ENCODE measurements around the gene ARHGAP32.

The ARHGAP32 gene

DNA sequence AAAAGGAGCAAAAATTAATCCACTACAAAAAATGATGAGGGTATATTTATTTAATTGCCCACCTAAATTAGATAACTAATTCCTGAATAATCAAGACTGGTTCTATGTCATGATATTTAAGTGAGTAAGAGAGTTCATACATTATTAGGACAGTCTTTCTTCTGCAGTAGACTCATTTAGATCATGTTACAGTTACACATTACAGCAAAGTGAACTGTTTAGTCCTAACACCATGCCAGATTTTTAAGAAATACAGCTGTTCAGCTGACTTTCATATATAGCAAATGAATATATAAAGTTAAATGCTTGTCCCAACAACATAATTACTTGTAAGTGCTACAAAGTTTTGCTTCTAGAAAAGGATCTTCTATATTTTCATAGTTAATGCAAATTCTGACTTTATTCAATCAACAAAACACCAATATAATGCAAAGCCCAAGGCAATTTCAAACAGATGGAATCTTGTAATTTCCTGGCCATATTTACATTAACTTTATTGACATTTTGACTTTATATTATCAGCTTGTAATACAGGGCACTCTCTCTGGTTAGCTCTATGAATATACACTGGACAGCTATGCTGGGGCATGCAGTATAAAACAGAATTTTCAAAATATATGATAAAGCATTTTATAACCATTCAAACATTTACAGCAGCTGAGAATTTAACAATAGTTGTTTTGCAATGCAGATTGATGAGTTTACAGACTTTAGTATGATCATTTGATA is 203.7 kb downstream of the ARHGAP32 start:
- H3K27ac ChIP-seq: no peak overlapping the region
- no peak for TF ChIP-seq ZFX (IDR thresholded peaks at IDR 0.05; ENCODE audit: borderline replicate concordance)
- TF ChIP-seq, protein P1, sequence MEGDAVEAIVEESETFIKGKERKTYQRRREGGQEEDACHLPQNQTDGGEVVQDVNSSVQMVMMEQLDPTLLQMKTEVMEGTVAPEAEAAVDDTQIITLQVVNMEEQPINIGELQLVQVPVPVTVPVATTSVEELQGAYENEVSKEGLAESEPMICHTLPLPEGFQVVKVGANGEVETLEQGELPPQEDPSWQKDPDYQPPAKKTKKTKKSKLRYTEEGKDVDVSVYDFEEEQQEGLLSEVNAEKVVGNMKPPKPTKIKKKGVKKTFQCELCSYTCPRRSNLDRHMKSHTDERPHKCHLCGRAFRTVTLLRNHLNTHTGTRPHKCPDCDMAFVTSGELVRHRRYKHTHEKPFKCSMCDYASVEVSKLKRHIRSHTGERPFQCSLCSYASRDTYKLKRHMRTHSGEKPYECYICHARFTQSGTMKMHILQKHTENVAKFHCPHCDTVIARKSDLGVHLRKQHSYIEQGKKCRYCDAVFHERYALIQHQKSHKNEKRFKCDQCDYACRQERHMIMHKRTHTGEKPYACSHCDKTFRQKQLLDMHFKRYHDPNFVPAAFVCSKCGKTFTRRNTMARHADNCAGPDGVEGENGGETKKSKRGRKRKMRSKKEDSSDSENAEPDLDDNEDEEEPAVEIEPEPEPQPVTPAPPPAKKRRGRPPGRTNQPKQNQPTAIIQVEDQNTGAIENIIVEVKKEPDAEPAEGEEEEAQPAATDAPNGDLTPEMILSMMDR (IDR thresholded peaks at IDR 0.05): no peak

DNA sequence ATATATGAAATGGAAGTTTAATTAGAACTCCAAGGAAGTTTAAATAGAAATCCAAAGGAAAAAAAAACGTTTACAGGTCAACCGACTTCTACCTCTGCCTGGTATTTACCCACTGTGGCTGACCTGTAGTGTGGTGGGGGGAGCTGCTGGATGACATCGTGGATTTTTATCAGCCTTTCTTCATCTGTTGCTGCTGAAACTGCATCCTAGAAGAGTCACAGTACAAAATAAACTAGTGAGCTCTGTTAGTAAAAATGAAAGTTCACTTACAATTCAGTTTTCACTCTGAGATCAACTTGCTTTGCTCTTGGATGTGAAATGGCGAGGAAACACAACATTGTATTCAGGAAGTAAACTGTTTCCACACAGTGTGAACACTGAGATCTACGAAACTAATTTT is 206.2 kb downstream of the ARHGAP32 start:
- no peak overlapping the region for H3K27ac ChIP-seq
- TF ChIP-seq ZFX (IDR thresholded peaks at IDR 0.05; ENCODE audit: borderline replicate concordance): no peak
- TF ChIP-seq, protein P1 (IDR thresholded peaks at IDR 0.05): no peak

DNA sequence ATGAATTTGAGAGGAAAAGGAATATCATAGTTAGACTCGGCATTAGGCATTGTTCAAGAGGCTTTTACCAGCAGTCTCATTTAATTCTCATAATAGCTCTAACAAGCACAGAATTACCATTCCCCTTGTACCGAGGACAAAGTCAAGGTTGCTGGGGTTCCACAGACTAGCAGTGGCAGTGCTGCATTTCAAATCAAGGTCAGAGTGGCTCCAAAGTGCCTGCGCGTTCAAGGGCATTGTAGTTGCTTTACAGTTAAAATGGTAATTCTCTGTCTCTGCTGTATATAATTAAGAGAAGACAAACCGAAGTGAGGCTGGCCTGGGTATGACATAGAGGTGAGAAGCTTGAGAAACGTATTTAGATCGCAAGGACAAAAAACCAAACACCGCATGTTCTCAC is 209.1 kb downstream of the ARHGAP32 start:
- TF ChIP-seq, protein P1 (IDR thresholded peaks at IDR 0.05): no peak
- no peak for TF ChIP-seq ZFX (IDR thresholded peaks at IDR 0.05; ENCODE audit: borderline replicate concordance)
- no peak overlapping the region for H3K27ac ChIP-seq

DNA sequence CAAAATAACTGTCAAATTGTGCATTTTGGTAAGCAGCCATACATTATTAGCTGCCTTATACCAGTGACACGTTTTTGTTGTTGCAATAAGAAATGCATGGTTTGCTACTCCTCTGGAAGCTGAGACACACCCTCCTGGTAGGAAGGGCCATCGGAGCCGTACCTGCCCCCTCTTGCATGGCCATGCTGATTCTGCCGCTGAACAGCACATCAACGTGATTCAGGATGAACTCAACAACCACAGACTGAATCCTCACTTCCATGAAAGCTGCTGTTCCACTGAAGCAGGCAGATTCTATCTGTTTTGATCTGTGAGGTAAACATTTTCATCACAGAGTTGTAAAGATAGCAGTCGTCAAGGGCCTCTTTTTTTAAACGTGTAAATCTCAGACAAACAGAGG is 210.9 kb downstream of the ARHGAP32 start:
- TF ChIP-seq, protein P1 (IDR thresholded peaks at IDR 0.05): no peak
- no peak for TF ChIP-seq ZFX (IDR thresholded peaks at IDR 0.05; ENCODE audit: borderline replicate concordance)
- H3K27ac ChIP-seq: no peak overlapping the region

DNA sequence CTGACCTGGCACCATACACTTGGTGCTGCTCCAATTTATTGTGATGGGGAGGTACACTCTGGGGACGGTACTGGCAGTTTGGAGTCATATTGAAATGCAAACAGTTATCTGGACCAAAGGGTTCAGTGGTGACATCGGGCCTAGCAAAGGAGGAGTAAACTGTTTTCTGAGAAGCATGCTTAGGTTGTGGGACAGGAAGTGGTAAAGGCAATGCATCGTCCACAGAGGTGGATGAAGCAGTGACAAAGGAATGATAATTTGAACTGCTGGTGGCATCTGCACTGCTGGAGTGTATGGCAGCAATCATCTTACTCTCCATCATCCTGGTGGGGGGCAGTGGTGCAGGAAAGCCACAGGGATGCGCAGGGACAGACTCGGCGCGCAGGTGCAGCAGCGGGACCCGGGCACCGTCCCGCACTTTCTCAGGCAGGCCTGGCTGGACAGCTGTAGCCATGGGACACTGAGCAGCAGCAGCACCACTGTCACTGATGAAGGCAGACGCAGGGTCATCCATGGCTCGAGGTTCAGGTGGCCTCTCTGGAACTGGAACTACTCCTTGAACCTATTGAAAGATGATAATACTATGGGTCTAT is 221.4 kb downstream of the ARHGAP32 start:
- no peak overlapping the region for H3K27ac ChIP-seq
- no peak for TF ChIP-seq ZFX (IDR thresholded peaks at IDR 0.05; ENCODE audit: borderline replicate concordance)
- TF ChIP-seq, protein P1 (IDR thresholded peaks at IDR 0.05): no peak

DNA sequence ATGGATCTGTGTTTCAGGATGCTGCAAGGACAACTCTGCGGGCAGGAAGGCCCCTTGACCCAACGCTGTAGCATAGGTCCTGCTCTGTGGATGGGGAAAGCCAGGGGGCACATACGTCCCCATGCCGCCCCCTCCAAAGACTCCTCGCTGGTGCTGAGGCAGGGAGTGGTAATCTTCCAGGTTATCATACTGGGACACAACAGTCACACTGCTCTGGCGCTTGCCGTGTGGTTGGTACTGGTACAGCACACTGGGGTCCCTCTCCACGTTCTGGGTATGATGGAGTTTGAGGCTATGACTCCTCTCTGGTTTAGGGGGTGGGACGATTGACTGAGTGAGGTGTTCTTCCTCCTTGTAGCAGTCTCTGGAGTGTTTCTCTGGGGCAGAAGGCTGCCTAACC is 223.2 kb downstream of the ARHGAP32 start:
- TF ChIP-seq, protein P1 (IDR thresholded peaks at IDR 0.05): no peak
- TF ChIP-seq ZFX (IDR thresholded peaks at IDR 0.05; ENCODE audit: borderline replicate concordance): no peak
- no peak overlapping the region for H3K27ac ChIP-seq

DNA sequence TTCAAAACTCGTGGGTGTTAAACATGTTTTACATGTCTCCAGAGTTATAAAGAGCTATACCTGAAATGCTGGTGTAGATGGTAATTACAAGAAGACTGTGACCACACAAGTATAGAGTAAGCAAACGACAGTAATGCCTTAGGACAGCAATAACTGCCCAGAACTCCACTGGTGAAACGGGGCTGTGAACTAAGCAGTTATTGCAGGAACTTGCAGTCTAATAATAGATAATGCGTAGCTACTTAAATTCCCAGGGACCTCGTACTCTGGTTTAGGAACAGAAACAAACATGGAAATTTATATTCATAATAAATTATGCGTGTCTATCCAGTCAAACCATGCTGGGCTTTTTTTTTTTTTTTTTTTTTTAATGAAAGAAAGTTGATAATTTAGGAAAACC is 224.5 kb downstream of the ARHGAP32 start:
- TF ChIP-seq ZFX (IDR thresholded peaks at IDR 0.05; ENCODE audit: borderline replicate concordance): no peak
- TF ChIP-seq, protein P1 (IDR thresholded peaks at IDR 0.05): no peak
- no peak overlapping the region for H3K27ac ChIP-seq

All from 22Rv1 (cell line).